HCT116 (cell line): ENCODE data around the gene NELL1.

Experiments used
- JUND ChIP-seq: IDR thresholded peaks from 2 replicates; pipeline ENCODE4 v1.6.1; 2012
- POLR2A ChIP-seq: IDR thresholded peaks from 2 replicates; pipeline ENCODE4 v1.7.0; 2011; ENCODE audit warnings: borderline replicate concordance; ENCODE audit not compliant: insufficient read depth, insufficient read length; ENCODE audit errors: extremely low read depth
- POLR2AphosphoS5 ChIP-seq: IDR thresholded peaks from 2 replicates; pipeline ENCODE4 v1.6.1; 2011; ENCODE audit warnings: mild to moderate bottlenecking, low read depth, low read length, moderate library complexity
- TF ChIP-seq, protein P1 (sequence below), 3 experiments: fragments of 200-600 bp in 1 of 3; sonication (generic) in 1 of 3; IDR thresholded peaks in 2 of 3; conservative IDR thresholded peaks in 1 of 3; 2 replicates each; pipeline ENCODE4 v1.5.1; 2012 to 2017; ENCODE audit warnings: low read depth in 2 of 3, low read length in 2 of 3, antibody characterized with exemption in 1 of 3, borderline replicate concordance in 1 of 3, control low read depth in 1 of 3, mild to moderate bottlenecking in 1 of 3, mixed read lengths in 1 of 3, mixed run types in 1 of 3, moderate library complexity in 1 of 3; ENCODE audit not compliant: insufficient read depth in 1 of 3
- TF ChIP-seq, protein P2 (sequence below): IDR thresholded peaks from 2 replicates; pipeline ENCODE4 v1.6.1; 2012

DNA sequence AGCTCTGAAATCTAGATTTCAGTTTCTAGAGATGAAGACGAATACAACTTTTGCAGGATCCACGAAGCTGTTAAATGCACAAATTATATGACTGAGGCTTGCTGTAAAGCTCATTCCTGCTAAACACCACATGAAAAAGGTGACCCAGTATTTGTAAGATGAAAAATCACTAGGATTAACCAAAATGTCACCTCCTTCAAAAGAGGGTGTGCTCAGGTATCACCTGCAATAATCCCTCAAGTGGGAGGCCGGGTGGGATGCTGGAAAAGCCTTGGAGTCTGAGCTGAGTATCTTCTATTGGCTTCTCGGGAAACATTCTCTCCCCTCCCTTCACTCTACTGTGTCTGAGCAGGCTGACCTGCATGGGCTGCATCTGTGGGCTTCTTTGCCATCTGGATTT is 195.8 kb downstream of the NELL1 start:
- TF ChIP-seq, protein P1, sequence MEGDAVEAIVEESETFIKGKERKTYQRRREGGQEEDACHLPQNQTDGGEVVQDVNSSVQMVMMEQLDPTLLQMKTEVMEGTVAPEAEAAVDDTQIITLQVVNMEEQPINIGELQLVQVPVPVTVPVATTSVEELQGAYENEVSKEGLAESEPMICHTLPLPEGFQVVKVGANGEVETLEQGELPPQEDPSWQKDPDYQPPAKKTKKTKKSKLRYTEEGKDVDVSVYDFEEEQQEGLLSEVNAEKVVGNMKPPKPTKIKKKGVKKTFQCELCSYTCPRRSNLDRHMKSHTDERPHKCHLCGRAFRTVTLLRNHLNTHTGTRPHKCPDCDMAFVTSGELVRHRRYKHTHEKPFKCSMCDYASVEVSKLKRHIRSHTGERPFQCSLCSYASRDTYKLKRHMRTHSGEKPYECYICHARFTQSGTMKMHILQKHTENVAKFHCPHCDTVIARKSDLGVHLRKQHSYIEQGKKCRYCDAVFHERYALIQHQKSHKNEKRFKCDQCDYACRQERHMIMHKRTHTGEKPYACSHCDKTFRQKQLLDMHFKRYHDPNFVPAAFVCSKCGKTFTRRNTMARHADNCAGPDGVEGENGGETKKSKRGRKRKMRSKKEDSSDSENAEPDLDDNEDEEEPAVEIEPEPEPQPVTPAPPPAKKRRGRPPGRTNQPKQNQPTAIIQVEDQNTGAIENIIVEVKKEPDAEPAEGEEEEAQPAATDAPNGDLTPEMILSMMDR (IDR thresholded peaks at IDR 0.05 in 2 of 3, conservative IDR thresholded peaks at IDR 0.05 in 1 of 3; ENCODE audit: borderline replicate concordance in 1 of 3, insufficient read depth in 1 of 3, low read depth in 2 of 3, low read length in 2 of 3), result no peak
- no peak for TF ChIP-seq POLR2AphosphoS5
- TF ChIP-seq JUND, result no peak
- no peak for TF ChIP-seq POLR2A
- TF ChIP-seq, protein P2, sequence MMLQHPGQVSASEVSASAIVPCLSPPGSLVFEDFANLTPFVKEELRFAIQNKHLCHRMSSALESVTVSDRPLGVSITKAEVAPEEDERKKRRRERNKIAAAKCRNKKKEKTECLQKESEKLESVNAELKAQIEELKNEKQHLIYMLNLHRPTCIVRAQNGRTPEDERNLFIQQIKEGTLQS, result no peak
